GM18507 (cell line): ENCODE data around the gene SGCA.

Source experiments
- DNase-seq: peaks from one replicate; pipeline ENCODE4 v3.0.0; 2011; ENCODE audit warnings: low read depth; ENCODE audit not compliant: insufficient read length; ENCODE audit errors: extremely low spot score
- FAIRE-seq: peaks from 2 replicates; lab custom pipeline; 2011; peaks lifted over from hg19 to GRCh38; lab: Jason Lieb, UNC

The SGCA gene

GRCh38 chr17:50176559-50177357 is 11.0 kb downstream of the SGCA start:
- no peak for DNase-seq
- no peak for FAIRE-seq

GRCh38 chr17:50177476-50177875 is 11.7 kb downstream of the SGCA start:
- DNase-seq, result no peak
- FAIRE-seq, result no peak

- DNase-seq, result no peak
- FAIRE-seq, result peak; percentile 67
Observed at GRCh38 chr17:50177983-50178834, 12.4 kb downstream of the SGCA start.

GRCh38 chr17:50180111-50180510 is 14.3 kb downstream of the SGCA start:
- DNase-seq (no peak), FAIRE-seq (no peak)

GRCh38 chr17:50180620-50181019 is 14.8 kb downstream of the SGCA start:
- no peak for DNase-seq
- FAIRE-seq, result no peak

GRCh38 chr17:50181144-50181543 is 15.3 kb downstream of the SGCA start:
- no peak for DNase-seq
- no peak for FAIRE-seq

- FAIRE-seq (no peak), DNase-seq (no peak)
Observed at GRCh38 chr17:50181591-50182560, 16.1 kb downstream of the SGCA start.

GRCh38 chr17:50182783-50183420 is 17.1 kb downstream of the SGCA start:
- FAIRE-seq (no peak), DNase-seq (no peak)

- no peak for DNase-seq
- peak; percentile 75 for FAIRE-seq
Observed at GRCh38 chr17:50183421-50183994, 17.7 kb downstream of the SGCA start.

- FAIRE-seq (no peak), DNase-seq (no peak)
Observed at GRCh38 chr17:50184064-50184463, 18.3 kb downstream of the SGCA start.

- FAIRE-seq, result peak; percentile 57
- DNase-seq, result no peak
Observed at GRCh38 chr17:50184611-50185398, 19.0 kb downstream of the SGCA start.

GRCh38 chr17:50185631-50186471 is 20.0 kb downstream of the SGCA start:
- no peak for DNase-seq
- no peak for FAIRE-seq

- DNase-seq, result no peak
Observed at GRCh38 chr17:50186661-50187393, 21.0 kb downstream of the SGCA start.

GRCh38 chr17:50187394-50187725 is 21.6 kb downstream of the SGCA start:
- DNase-seq, result no peak
- no peak for FAIRE-seq

More at GRCh38 chr17:50186661-50187393, 21.0 kb downstream of the SGCA start:
- FAIRE-seq, result no peak

- no peak for DNase-seq
Observed at GRCh38 chr17:50187751-50188530, 22.1 kb downstream of the SGCA start.

GRCh38 chr17:50188531-50188920 is 22.7 kb downstream of the SGCA start:
- DNase-seq (no peak), FAIRE-seq (no peak)

More at GRCh38 chr17:50187751-50188530, 22.1 kb downstream of the SGCA start:
- FAIRE-seq, result no peak
